HEK293 (cell line): ENCODE results near the gene LMNTD2.

ENCODE experiments used
- CTCF ChIA-PET: fragments of 350-600 bp; formaldehyde crosslinking; extraction: SDS; loops from one replicate; lab custom pipeline; 2021; ENCODE audit warnings: antibody characterized with exemption; lab: Yijun Ruan, JAX
- POLR2A ChIA-PET: fragments of 300-600 bp; formaldehyde crosslinking; extraction: SDS; loops from one replicate; lab custom pipeline; 2020; ENCODE audit warnings: antibody characterized with exemption, inconsistent platforms; lab: Yijun Ruan, JAX
- H3K27ac ChIP-seq: fragments of 200-500 bp; sonication (Bioruptor generic); 2 replicates; pipeline ENCODE4 v1.5.1; 2014; ENCODE audit warnings: low read depth, low read length, control low read depth, inconsistent platforms; ENCODE audit errors: extremely low read depth
- H3K36me3 ChIP-seq, 2 experiments: fragments of 200-500 bp in 1 of 2; sonication (Bioruptor generic) in 1 of 2; 1 replicate in 1 of 2; 2 replicates in 1 of 2; pipeline ENCODE4 v1.5.1; 2014 to 2017; ENCODE audit warnings: inconsistent platforms in 2 of 2, low read length in 2 of 2; ENCODE audit not compliant: control insufficient read depth in 2 of 2, insufficient read depth in 1 of 2
- H3K4me1 ChIP-seq: fragments of 200-500 bp; sonication (Bioruptor generic); 2 replicates; pipeline ENCODE4 v1.5.1; 2014; ENCODE audit warnings: mild to moderate bottlenecking, low read length, inconsistent platforms; ENCODE audit not compliant: control insufficient read depth, insufficient read depth
- H3K4me3 ChIP-seq: 2 replicates; pipeline ENCODE4 v1.5.1; 2011; ENCODE audit warnings: low read depth, mild to moderate bottlenecking, control low read depth, low read length, moderate library complexity
- H3K9me3 ChIP-seq: fragments of 200-500 bp; sonication (Bioruptor generic); 2 replicates; pipeline ENCODE4 v1.5.1; 2014; ENCODE audit warnings: low read depth, low read length, inconsistent platforms; ENCODE audit not compliant: control insufficient read depth, insufficient read depth
- HOXA7 ChIP-seq: sonication (generic); formaldehyde crosslinking; IDR thresholded peaks from 2 replicates; pipeline ENCODE4 v1.8.1; 2022; ENCODE audit warnings: missing genetic modification reagents, borderline replicate concordance
- PATZ1 ChIP-seq: fragments of 450-650 bp; formaldehyde crosslinking; IDR thresholded peaks from 2 replicates; pipeline ENCODE4 v1.5.1; 2016; ENCODE audit warnings: missing biosample characterization, missing genetic modification characterization
- PRDM6 ChIP-seq: fragments of 450-650 bp; formaldehyde crosslinking; IDR thresholded peaks from 2 replicates; pipeline ENCODE4 v1.5.1; 2017; ENCODE audit warnings: missing biosample characterization, missing genetic modification characterization
- ZBTB11 ChIP-seq: fragments of 450-650 bp; formaldehyde crosslinking; conservative IDR thresholded peaks from 2 replicates; pipeline ENCODE4 v1.5.1; 2016; ENCODE audit warnings: low read depth, missing biosample characterization, missing genetic modification characterization
- ZFP37 ChIP-seq: fragments of 450-650 bp; formaldehyde crosslinking; IDR thresholded peaks from 2 replicates; pipeline ENCODE4 v1.5.1; 2016; ENCODE audit warnings: missing biosample characterization, missing genetic modification characterization
- ZFP41 ChIP-seq: fragments of 450-650 bp; formaldehyde crosslinking; IDR thresholded peaks from 2 replicates; pipeline ENCODE4 v1.5.1; 2016; ENCODE audit warnings: missing biosample characterization, missing genetic modification characterization, borderline replicate concordance
- ZNF157 ChIP-seq: fragments of 450-650 bp; formaldehyde crosslinking; IDR thresholded peaks from 2 replicates; pipeline ENCODE4 v1.5.1; 2016; ENCODE audit warnings: missing biosample characterization, missing genetic modification characterization
- ZNF16 ChIP-seq: fragments of 450-650 bp; formaldehyde crosslinking; IDR thresholded peaks from 2 replicates; pipeline ENCODE4 v1.5.1; 2016; ENCODE audit warnings: low read depth, missing biosample characterization, missing genetic modification characterization
- ZNF211 ChIP-seq: fragments of 450-650 bp; formaldehyde crosslinking; IDR thresholded peaks from 2 replicates; pipeline ENCODE4 v1.5.1; 2016; ENCODE audit warnings: low read depth, missing biosample characterization, missing genetic modification characterization
- ZNF311 ChIP-seq: fragments of 450-650 bp; formaldehyde crosslinking; IDR thresholded peaks from 2 replicates; pipeline ENCODE4 v1.5.1; 2017; ENCODE audit warnings: missing biosample characterization, missing genetic modification characterization, borderline replicate concordance
- ZNF341 ChIP-seq: fragments of 450-650 bp; formaldehyde crosslinking; IDR thresholded peaks from 2 replicates; pipeline ENCODE4; 2016; ENCODE audit warnings: low read depth, missing biosample characterization, missing genetic modification characterization
- ZNF488 ChIP-seq: fragments of 450-650 bp; formaldehyde crosslinking; IDR thresholded peaks from 2 replicates; pipeline ENCODE4 v1.5.1; 2016; ENCODE audit warnings: missing biosample characterization, missing genetic modification characterization
- ZNF571 ChIP-seq: fragments of 450-650 bp; formaldehyde crosslinking; IDR thresholded peaks from 2 replicates; pipeline ENCODE4 v1.5.0; 2017; ENCODE audit warnings: missing biosample characterization, missing genetic modification characterization
- ZNF585B ChIP-seq: fragments of 450-650 bp; formaldehyde crosslinking; IDR thresholded peaks from 2 replicates; pipeline ENCODE4 v1.5.1; 2016; ENCODE audit warnings: missing biosample characterization, missing genetic modification characterization
- ZNF707 ChIP-seq: fragments of 450-650 bp; formaldehyde crosslinking; IDR thresholded peaks from 2 replicates; pipeline ENCODE4 v1.5.1; 2016; ENCODE audit warnings: missing biosample characterization, missing genetic modification characterization
- ZNF747 ChIP-seq: fragments of 450-650 bp; formaldehyde crosslinking; IDR thresholded peaks from 2 replicates; pipeline ENCODE4 v1.5.1; 2016; ENCODE audit warnings: missing biosample characterization, missing genetic modification characterization
- TF ChIP-seq, protein P1 (sequence below): fragments of 450-650 bp; formaldehyde crosslinking; IDR thresholded peaks from 2 replicates; pipeline ENCODE4 v1.5.0; 2017; ENCODE audit warnings: missing biosample characterization, missing genetic modification characterization, borderline replicate concordance
- TF ChIP-seq, protein P2 (sequence below): fragments of 450-650 bp; formaldehyde crosslinking; IDR thresholded peaks from 2 replicates; pipeline ENCODE4 v1.5.1; 2016; ENCODE audit warnings: missing biosample characterization, missing genetic modification characterization
- TF ChIP-seq, protein P3 (sequence below): fragments of 450-650 bp; IDR thresholded peaks from 2 replicates; pipeline ENCODE4 v1.5.1; 2018; ENCODE audit warnings: missing biosample characterization, mild to moderate bottlenecking, missing genetic modification characterization

The LMNTD2 gene

DNA sequence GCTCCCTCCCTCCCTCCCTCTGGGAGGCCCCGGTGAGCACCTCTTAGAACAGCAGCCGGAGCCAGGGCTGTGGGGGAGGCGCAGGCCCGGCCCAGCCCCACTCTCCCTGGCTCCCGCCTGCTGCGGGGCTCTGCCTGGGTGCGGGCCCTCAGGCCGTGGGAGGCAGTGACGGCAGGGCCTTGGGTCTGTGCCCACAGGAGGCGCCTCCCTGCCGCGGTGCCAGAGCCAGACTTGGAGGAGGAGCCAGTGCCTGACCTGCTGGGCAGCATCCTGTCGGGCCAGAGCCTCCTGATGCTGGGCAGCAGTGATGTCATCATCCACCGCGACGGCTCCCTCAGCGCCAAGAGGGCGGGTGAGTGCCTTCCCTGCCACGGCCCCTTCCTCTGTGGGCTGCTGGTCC lies 45.7 kb upstream of the LMNTD2 start (continued):
- TF ChIP-seq, protein P1, sequence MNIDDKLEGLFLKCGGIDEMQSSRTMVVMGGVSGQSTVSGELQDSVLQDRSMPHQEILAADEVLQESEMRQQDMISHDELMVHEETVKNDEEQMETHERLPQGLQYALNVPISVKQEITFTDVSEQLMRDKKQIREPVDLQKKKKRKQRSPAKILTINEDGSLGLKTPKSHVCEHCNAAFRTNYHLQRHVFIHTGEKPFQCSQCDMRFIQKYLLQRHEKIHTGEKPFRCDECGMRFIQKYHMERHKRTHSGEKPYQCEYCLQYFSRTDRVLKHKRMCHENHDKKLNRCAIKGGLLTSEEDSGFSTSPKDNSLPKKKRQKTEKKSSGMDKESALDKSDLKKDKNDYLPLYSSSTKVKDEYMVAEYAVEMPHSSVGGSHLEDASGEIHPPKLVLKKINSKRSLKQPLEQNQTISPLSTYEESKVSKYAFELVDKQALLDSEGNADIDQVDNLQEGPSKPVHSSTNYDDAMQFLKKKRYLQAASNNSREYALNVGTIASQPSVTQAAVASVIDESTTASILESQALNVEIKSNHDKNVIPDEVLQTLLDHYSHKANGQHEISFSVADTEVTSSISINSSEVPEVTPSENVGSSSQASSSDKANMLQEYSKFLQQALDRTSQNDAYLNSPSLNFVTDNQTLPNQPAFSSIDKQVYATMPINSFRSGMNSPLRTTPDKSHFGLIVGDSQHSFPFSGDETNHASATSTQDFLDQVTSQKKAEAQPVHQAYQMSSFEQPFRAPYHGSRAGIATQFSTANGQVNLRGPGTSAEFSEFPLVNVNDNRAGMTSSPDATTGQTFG (tag by site-specific recombination), result no peak
- TF ChIP-seq, all 188 proteins: peak for 4

DNA sequence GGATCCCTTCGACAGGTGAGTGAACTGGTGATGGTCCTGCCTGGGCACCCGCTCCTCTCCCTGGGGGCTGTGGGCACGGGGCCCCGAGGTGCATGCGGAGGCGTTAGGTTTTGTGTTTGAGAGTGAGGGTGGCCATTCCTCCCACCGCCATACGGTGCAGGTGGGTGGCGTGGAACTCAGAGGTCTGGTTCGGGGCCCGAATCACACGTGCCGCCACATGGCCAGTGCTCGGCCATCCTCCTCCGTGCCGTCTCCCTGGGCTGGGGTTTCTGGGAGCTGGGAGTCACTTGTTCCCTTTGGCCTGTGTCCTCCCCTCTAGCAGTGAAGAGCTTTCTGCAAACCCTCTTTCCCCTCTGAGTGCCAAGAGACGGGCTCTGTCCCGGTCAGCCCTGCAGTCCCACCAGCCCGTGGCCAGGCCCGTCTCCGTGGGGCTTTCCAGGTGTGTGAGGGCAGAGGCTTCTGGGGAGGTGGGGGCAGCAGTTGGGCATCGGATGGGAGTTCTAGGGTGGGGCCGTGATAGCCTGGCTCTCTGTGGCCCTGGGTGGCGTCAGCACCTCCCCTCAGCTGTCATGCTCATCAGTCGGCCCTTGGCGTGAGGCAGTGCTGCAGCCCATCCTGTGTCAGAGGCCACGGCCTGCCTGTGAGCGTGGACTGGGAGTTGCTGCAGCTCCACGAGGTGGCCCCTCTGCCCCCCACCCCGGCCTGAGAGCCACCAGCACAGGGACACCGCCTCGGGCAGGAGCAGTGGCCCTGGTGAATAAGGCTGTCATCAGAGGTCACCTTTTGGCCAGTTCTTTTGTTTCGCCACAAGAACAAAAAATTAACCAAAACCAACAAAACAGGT lies 45.0 kb upstream of the LMNTD2 start:
- ChIA-PET POLR2A (interaction anchor here (1.5 kb wide), 1 partner anchor 8 kb away, joined by 4 read pairs; no protein-coding TSS in a partner anchor), CTCF (no interaction called here)
- H3K4me3 ChIP-seq, result no peak overlapping the region
- H3K27ac ChIP-seq, result no peak overlapping the region
- H3K36me3 ChIP-seq, result peaks cover 12 to 93% of the 10 kb centered on the region in 2 experiments; a peak in 2 of 3 replicates
- no peaks in the 10 kb centered on the region for H3K4me1 ChIP-seq
- H3K9me3 ChIP-seq, result no peaks in the 10 kb centered on the region
- no peak for TF ChIP-seq ZNF311 (tag by site-specific recombination)
- TF ChIP-seq ZNF16 (tag by site-specific recombination), result no peak
- TF ChIP-seq ZNF341, result no peak
- TF ChIP-seq ZNF488 (tag by site-specific recombination), result no peak
- TF ChIP-seq ZNF211 (tag by site-specific recombination), result no peak
- TF ChIP-seq, protein P2, sequence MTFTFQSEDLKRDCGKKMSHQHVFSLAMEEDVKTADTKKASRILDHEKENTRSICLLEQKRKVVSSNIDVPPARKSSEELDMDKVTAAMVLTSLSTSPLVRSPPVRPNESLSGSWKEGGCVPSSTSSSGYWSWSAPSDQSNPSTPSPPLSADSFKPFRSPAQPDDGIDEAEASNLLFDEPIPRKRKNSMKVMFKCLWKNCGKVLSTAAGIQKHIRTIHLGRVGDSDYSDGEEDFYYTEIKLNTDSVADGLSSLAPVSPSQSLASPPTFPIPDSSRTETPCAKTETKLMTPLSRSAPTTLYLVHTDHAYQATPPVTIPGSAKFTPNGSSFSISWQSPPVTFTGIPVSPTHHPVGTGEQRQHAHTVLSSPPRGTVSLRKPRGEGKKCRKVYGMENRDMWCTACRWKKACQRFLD (tag by site-specific recombination), result no peak
- TF ChIP-seq ZNF747 (tag by site-specific recombination), result no peak
- TF ChIP-seq ZNF585B (tag by site-specific recombination), result no peak
- TF ChIP-seq HOXA7 (CRISPR knock-in tag), result no peak
- no peak for TF ChIP-seq ZFP37 (tag by site-specific recombination)
- TF ChIP-seq ZBTB11 (tag by site-specific recombination), result no peak
- no peak for TF ChIP-seq ZNF707 (tag by site-specific recombination)
- TF ChIP-seq, protein P3, sequence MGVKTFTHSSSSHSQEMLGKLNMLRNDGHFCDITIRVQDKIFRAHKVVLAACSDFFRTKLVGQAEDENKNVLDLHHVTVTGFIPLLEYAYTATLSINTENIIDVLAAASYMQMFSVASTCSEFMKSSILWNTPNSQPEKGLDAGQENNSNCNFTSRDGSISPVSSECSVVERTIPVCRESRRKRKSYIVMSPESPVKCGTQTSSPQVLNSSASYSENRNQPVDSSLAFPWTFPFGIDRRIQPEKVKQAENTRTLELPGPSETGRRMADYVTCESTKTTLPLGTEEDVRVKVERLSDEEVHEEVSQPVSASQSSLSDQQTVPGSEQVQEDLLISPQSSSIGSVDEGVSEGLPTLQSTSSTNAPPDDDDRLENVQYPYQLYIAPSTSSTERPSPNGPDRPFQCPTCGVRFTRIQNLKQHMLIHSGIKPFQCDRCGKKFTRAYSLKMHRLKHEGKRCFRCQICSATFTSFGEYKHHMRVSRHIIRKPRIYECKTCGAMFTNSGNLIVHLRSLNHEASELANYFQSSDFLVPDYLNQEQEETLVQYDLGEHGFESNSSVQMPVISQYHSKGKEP (tag by site-specific recombination), result no peak
- no peak for TF ChIP-seq ZNF157 (tag by site-specific recombination)
- no peak for TF ChIP-seq PRDM6 (tag by site-specific recombination)
- TF ChIP-seq PATZ1 (tag by site-specific recombination), result no peak
- no peak for TF ChIP-seq ZNF571 (tag by site-specific recombination)
- no peak for TF ChIP-seq ZFP41 (tag by site-specific recombination)
